ENCODE data around the gene AGAP1. TPM values are rescaled to one million over a fixed set of nuclear protein-coding genes. Genes with fewer than 3 reads are reported as not detected.

The AGAP1 gene
- polyA plus RNA-seq, 3 donors from 2014 or later: 0.18 to 2.3 (median 0.21) TPM

DNA sequence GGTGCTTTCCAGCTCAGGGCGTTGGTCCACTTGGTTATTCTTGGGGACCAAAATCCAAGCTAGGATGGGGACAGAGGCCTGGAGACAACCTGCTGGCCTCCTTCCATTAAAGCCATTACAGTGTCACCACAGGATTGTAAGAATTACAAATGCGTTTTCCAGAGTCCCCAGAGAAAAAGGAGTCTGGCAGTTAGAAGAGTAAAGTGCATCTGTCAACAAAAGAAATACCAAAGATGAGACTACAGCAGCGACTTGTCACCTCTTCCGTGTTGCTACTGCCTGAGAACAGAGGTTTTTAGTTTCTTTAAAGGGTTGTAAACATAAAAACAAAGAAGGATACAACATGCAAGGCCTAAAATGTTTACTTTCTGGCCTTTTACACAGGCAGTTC lies 235.7 kb downstream of the AGAP1 start:
- no peak for DNase-seq
- H3K4me1 Mint-ChIP-seq: peaks cover 0 to 4% of the 10 kb centered on the region in 2 donors
- H3K9me3 Mint-ChIP-seq: no peaks in the 10 kb centered on the region
- H3K27ac Mint-ChIP-seq: no peak overlapping the region
- no peak overlapping the region for H3K4me3 Mint-ChIP-seq
- peaks cover 3% of the 10 kb centered on the region in 3 donors for H3K27me3 Mint-ChIP-seq (ENCODE audit: low read depth in 3 of 3)
- peaks cover 0 to 6% (median 0%) of the 10 kb centered on the region in 3 donors for H3K36me3 Mint-ChIP-seq

DNA sequence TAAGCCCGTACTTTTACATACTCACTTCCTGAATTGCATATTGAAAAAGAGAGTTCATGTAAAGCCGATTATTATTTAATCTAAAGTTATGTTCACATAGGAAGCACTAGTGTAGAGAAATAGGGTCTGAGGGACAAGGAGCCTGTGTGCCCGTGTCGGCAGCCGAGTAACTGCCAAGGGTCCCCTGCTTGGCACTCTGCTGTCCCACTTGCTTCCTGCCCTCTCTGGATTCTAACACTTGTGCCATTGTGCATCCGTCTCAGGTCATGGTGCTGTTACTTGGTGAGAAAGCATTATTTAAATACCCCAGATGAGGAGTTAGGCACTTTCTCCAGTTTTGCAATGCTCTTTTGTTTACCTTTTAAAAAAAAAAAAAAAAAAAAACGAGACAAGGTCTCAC lies 236.3 kb downstream of the AGAP1 start:
- H3K4me1 Mint-ChIP-seq: peaks cover 0 to 4% of the 10 kb centered on the region in 2 donors

DNA sequence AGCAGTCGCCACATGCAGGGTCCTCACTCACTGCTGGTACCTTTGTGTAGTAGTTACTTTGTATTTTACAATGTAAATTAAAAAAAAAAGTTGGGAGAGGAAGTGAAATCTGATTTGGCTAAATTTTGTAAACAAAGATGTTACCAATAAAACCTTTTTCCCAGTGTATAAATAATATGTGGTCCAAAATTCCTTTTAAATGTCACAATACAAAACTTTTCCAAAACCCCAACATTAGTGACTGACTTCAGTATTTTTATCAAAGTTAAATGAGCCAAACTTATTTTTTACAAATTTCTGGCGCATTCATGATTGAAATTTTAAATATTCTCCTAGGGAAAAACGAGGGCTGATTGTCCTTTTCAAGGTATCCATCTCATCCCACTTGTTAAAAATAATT lies 239.9 kb downstream of the AGAP1 start:
- no peak overlapping the region for H3K4me3 Mint-ChIP-seq
- H3K4me1 Mint-ChIP-seq: peaks cover 16 to 18% of the 10 kb centered on the region in 2 donors
- H3K27me3 Mint-ChIP-seq (ENCODE audit: low read depth in 3 of 3): peaks cover 2 to 7% (median 3%) of the 10 kb centered on the region in 3 donors
- no peak overlapping the region for H3K27ac Mint-ChIP-seq
- no peaks in the 10 kb centered on the region for H3K9me3 Mint-ChIP-seq
- no peak for DNase-seq
- peaks cover 0 to 11% (median 5%) of the 10 kb centered on the region in 3 donors for H3K36me3 Mint-ChIP-seq

More for the DNA sequence above, 236.3 kb downstream of the AGAP1 start:
- Mint-ChIP-seq H3K4me3 (no peak overlapping the region), H3K9me3 (no peaks in the 10 kb centered on the region), H3K27ac (no peak overlapping the region), H3K27me3 (ENCODE audit: low read depth in 3 of 3) (peaks cover 3% of the 10 kb centered on the region in 3 donors), H3K36me3 (peaks cover 0 to 8% (median 2%) of the 10 kb centered on the region in 3 donors)
- no peak for DNase-seq

DNA sequence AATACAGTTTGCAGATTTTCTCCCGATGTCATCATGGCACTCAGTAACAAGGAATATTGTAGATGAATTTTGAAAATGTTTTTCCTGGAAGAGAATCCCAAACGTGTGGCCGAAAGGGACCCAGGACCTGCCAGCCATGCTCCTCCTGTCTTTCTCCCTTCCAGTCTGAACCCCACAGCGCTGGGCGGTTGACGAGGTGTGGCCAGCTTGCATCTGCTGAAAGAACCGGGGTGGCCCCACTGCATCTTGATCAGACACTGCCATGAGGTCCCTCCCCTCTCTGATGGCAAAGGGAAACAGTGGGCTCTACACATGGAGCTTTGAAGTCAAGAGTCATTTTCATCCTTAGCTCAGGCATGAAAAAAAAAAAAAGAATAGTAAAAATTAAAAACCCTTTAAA lies 240.3 kb downstream of the AGAP1 start:
- Mint-ChIP-seq H3K36me3 (peaks cover 0 to 11% (median 5%) of the 10 kb centered on the region in 3 donors), H3K4me3 (no peak overlapping the region), H3K27me3 (ENCODE audit: low read depth in 3 of 3) (peaks cover 2 to 7% (median 3%) of the 10 kb centered on the region in 3 donors), H3K27ac (no peak overlapping the region), H3K4me1 (peaks cover 16 to 18% of the 10 kb centered on the region in 2 donors), H3K9me3 (no peaks in the 10 kb centered on the region)
- no peak for DNase-seq

DNA sequence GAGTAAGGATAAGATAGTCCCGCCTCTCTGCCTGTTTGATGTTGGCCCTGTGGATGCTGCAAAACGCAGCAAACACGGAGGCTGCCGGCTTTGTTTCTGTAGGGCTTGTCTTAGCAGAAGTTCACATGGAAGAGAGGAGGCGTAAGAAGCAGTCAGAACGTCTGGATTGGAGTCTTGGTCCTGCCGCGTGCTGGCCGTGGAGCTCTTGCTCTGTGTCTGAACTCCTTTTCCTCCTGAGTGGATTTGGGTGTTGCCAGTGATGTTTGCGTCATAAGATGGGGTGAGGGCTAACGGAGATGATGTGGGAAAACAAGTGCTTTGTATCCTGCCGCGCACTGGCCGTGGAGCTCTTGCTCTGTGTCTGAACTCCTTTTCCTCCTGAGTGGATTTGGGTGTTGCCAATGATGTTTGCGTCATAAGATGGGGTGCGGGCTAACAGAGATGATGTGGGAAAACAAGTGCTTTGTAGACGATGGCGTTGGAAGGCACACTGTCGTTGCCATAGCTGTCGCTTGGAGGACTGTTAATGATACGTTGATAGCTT lies 240.9 kb downstream of the AGAP1 start:
- H3K4me3 Mint-ChIP-seq: no peak overlapping the region
- no peaks in the 10 kb centered on the region for H3K9me3 Mint-ChIP-seq
- no peak for DNase-seq
- peaks cover 0 to 11% (median 5%) of the 10 kb centered on the region in 3 donors for H3K36me3 Mint-ChIP-seq
- peaks cover 2 to 7% (median 3%) of the 10 kb centered on the region in 3 donors for H3K27me3 Mint-ChIP-seq (ENCODE audit: low read depth in 3 of 3)
- H3K4me1 Mint-ChIP-seq: peaks cover 16 to 19% of the 10 kb centered on the region in 2 donors
- no peak overlapping the region for H3K27ac Mint-ChIP-seq

DNA sequence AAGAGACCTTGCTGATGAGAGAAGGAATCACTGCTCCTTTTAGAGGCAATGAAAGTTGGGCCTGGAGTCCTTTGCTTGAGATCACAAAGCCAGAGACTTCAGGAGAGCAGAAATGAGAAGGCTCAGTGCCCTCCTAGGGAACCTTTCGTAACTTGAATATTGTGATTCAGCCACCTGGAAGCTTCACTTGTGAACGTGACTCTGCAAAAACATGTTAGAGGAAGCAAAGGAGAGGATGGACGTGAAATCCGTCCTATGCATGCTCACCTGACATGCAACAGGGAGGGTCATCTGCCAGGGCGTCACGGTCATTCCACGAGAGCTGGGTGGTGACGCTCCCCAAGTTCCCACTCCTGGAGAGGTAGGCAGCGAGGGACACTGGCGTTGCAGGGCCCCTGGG lies 243.6 kb downstream of the AGAP1 start:
- Mint-ChIP-seq H3K36me3 (peaks cover 0 to 7% (median 5%) of the 10 kb centered on the region in 3 donors), H3K4me3 (no peak overlapping the region), H3K27ac (peak overlapping the region in 1 of 6 donors; percentile 33), H3K9me3 (no peaks in the 10 kb centered on the region), H3K4me1 (peaks cover 20 to 29% of the 10 kb centered on the region in 2 donors), H3K27me3 (ENCODE audit: low read depth in 3 of 3) (peaks cover 0 to 5% (median 3%) of the 10 kb centered on the region in 3 donors)
- DNase-seq: no peak

DNA sequence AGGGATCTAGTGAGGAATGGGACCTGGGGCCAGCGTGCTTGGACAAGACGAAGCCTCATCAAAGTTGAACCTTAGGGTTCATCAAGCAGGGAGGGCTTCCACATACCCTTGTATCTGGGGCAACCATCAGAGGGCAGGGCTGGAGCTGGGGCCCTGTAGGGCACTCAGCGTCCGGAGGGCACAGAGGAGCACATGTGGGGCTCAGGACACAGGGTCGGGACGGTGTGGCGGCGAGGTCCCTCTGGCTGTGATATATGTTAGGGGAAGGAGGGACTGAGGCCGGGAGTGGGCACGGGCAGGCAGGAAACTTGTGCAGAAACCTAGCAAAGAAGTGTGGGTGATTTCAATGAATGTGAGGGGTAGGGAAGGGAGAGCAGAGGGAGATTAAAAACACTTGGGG lies 244.0 kb downstream of the AGAP1 start:
- H3K27me3 Mint-ChIP-seq (ENCODE audit: low read depth in 3 of 3): peaks cover 0 to 4% (median 0%) of the 10 kb centered on the region in 3 donors
- H3K27ac Mint-ChIP-seq: no peak overlapping the region
- H3K9me3 Mint-ChIP-seq: no peaks in the 10 kb centered on the region
- no peak overlapping the region for H3K4me3 Mint-ChIP-seq
- DNase-seq: no peak
- peaks cover 20 to 29% of the 10 kb centered on the region in 2 donors for H3K4me1 Mint-ChIP-seq
- H3K36me3 Mint-ChIP-seq: peaks cover 0 to 7% (median 5%) of the 10 kb centered on the region in 3 donors

DNA sequence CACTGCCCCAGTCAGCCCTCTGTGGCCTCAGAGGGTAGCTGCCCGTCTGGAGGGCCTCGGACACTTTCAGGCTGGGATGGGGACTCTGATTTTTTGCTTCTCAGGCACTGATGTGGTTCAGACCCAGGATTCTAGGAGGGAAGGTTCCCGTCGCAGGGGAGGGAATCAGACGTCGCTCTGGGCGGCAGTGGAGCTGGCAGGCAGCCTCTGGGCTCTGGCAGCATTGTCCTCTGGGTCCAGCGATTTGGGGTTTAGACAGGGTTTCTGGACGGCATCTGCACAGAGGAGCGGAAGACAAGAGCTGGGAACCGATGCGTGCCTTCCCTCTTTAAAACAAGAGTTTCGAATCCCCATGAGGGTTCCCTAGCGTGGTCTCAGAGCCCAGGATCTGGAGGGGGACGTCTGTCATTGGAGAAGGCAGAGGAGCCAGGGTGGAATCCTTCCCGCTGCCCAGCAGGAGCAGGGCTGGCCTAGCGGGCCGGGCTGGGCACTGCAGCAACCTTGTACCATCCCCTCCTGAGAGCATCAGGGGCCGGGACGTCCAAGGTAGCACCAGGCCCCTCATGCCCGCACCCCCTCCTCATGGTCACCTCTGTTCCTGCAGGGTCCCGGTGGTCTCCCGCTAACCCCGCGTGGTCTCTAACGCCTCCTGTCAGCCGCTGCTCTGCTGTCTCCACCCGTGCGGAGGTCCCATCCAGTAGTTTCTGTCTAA lies 246.0 kb downstream of the AGAP1 start:
- H3K4me3 Mint-ChIP-seq: no peak overlapping the region
- peaks cover 0 to 4% (median 0%) of the 10 kb centered on the region in 3 donors for H3K27me3 Mint-ChIP-seq (ENCODE audit: low read depth in 3 of 3)
- H3K27ac Mint-ChIP-seq: peak overlapping the region in 1 of 6 donors; percentile 19
- peaks cover 20 to 29% of the 10 kb centered on the region in 2 donors for H3K4me1 Mint-ChIP-seq
- no peaks in the 10 kb centered on the region for H3K9me3 Mint-ChIP-seq
- no peak for DNase-seq
- peaks cover 5 to 16% (median 7%) of the 10 kb centered on the region in 3 donors for H3K36me3 Mint-ChIP-seq

DNA sequence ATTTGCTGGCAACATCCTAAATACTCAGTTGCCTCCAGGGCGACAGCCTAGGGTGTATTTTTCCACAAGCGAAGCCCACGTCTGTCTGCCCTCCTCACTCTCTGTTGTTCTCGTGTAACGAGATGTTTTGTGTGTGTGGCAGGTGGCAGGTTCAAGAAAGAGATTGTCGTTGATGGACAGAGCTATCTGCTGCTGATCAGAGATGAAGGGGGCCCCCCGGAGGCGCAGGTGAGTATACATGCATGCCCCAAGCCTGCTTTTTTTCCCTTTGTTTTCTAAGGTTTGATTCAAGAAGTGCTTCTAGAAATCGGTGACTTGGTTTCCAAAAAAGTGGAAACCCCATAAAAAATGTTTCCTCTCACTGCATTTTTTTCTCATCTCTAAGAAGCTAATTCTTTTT lies 247.0 kb downstream of the AGAP1 start:
- peaks cover 19 to 29% of the 10 kb centered on the region in 2 donors for H3K4me1 Mint-ChIP-seq
- H3K27ac Mint-ChIP-seq: no peak overlapping the region
- DNase-seq: peak in 2 of 3 donors; percentile 18 to 38
- H3K9me3 Mint-ChIP-seq: no peaks in the 10 kb centered on the region
- H3K36me3 Mint-ChIP-seq: peaks cover 3 to 10% (median 5%) of the 10 kb centered on the region in 3 donors
- H3K27me3 Mint-ChIP-seq (ENCODE audit: low read depth in 3 of 3): peaks cover 0 to 4% (median 0%) of the 10 kb centered on the region in 3 donors
- no peak overlapping the region for H3K4me3 Mint-ChIP-seq

DNA sequence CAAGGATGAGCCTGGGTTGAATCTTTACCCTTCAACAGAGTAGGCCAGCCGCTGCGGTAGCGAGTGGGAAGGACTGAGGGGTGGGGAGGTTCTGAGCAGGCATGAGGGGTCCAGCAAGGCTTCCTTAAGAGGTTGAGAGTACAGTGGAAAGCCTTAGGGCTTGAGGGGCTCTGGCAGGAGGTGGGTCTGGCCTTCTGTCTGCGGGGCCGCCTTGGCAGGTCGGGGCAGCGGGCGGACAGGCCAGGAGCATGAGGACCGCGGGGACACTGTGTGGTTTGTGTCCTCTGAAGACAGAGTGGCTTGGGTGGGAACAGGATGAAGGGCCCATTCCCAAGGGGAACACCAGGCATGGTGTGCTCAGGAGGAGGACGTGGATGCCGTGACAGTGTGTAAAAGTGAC lies 250.3 kb downstream of the AGAP1 start:
- Mint-ChIP-seq H3K27ac (no peak overlapping the region), H3K36me3 (peaks cover 5 to 10% (median 6%) of the 10 kb centered on the region in 3 donors), H3K4me3 (no peak overlapping the region), H3K27me3 (ENCODE audit: low read depth in 3 of 3) (peaks cover 0 to 5% (median 2%) of the 10 kb centered on the region in 3 donors), H3K9me3 (no peaks in the 10 kb centered on the region), H3K4me1 (peaks cover 6 to 13% of the 10 kb centered on the region in 2 donors)
- no peak for DNase-seq

DNA sequence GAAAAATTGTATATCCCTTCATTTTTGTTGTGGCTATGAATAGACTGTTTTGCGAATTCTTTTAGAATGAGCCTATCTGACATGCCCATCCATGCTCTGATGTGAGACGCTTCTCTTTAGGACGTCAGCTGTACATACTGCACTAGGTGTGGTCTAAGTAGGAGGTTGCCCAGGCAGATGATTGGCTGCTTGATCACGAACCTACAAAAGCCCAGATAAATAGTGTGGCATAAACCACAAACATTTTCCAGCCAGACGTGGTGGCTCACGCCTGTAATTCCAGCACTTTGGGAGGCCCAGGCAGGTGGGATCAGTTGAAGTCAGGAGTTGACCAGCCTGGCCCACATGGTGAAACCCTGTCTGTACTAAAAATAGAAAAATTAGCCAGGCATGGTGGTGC lies 251.8 kb downstream of the AGAP1 start:
- no peak for DNase-seq
- Mint-ChIP-seq H3K4me1 (peaks cover 5 to 8% of the 10 kb centered on the region in 2 donors), H3K9me3 (no peaks in the 10 kb centered on the region), H3K36me3 (peaks cover 6 to 12% (median 10%) of the 10 kb centered on the region in 3 donors), H3K4me3 (no peak overlapping the region), H3K27ac (peak overlapping the region in 1 of 6 donors; percentile 1), H3K27me3 (ENCODE audit: low read depth in 3 of 3) (peaks cover 0 to 7% (median 4%) of the 10 kb centered on the region in 3 donors)

DNA sequence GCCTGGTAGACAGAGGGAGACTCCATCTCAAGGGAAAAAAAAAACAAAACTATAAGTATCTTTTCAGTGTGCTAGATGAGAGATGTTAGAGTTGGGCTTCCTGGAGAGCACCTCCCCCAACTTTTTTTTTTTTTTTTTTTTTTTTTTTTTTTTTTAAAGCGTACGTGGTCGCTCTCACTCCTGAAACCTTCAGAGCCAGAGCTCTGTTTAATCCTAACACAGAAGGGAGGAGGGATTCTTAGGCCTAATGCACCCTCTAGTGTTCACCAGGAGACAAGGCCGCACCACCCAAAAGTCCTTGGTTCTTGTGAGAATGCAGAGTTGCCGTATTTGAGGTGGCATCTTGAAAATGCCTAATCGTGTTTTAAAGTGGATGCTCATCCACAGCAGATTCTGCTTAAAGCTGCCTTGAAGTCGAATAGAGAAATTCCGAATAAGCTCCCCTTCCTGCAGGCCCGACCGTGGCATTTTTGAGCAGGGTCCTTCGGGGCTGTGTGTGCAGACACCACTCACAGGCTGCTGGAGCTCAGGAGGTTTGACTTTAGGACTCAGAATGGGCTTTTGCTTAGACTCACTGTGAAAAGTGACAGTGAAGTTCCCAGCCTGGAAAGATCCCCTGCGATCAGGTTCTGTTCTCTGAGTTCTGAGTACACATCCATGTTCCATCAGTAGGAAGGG lies 252.6 kb downstream of the AGAP1 start:
- Mint-ChIP-seq H3K4me3 (no peak overlapping the region), H3K27ac (no peak overlapping the region), H3K36me3 (peaks cover 5 to 13% (median 10%) of the 10 kb centered on the region in 3 donors), H3K4me1 (peaks cover under 1 to 2% of the 10 kb centered on the region in 2 donors), H3K9me3 (no peaks in the 10 kb centered on the region), H3K27me3 (ENCODE audit: low read depth in 3 of 3) (peaks cover 0 to 7% (median 4%) of the 10 kb centered on the region in 3 donors)
- DNase-seq: peak; percentile 47 to 68 (median 65)

DNA sequence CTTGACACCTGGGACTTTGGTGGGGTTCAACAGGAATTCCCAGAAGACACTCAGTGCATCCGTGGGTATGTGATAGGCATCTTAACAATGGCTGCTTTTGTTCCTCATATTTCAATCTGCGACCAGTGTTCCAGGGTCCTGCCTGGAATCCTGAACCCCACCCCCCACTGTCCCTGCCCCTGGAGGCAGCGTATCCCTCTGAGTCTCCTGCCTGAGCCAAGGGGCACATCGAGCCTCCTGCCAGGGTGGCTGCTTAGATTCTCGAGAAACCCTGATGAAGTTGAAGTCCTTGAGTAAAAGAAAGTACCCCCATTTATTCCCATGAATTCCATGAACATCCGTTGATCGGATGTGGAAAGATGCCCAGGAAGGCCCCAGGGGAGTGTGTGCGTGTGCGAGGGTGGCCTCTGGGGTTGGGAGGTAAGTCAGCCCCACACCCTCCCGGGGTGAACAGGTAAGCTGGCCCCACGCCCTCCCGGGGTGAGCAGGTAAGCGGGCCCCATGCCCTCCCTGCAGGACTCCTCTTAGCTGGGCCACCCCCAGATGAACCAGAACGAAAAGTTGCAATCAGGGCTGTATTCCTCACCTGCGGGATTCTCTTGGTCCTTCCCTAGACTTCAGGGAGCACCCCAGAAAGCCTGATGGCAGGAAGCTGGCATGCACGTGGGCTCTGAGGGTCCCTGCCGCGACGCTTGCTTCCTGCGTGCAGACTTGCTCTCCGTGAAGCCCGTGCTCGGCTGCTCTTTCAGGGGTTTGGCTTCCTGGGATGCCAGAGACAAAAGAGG lies 253.3 kb downstream of the AGAP1 start:
- Mint-ChIP-seq H3K9me3 (no peaks in the 10 kb centered on the region), H3K4me1 (peaks cover 0 to 2% of the 10 kb centered on the region in 2 donors), H3K36me3 (peaks cover 9 to 18% (median 10%) of the 10 kb centered on the region in 3 donors), H3K27me3 (ENCODE audit: low read depth in 3 of 3) (peaks cover 0 to 7% (median 4%) of the 10 kb centered on the region in 3 donors), H3K4me3 (no peak overlapping the region), H3K27ac (no peak overlapping the region)
- no peak for DNase-seq

All from immature natural killer cell (primary cell).